ENCODE measurements around the gene CLEC11A.
A peak's percentile ranks its signal among the peaks of the same experiment; 100 is the strongest.
"Not testable (repeated sequence)": the region's sequence is repeated elsewhere in the genome, so short reads cannot be mapped to it uniquely, and the experiment has no call there.

CLEC11A gene

GRCh38 chr19:50723735-50724521 is 764 bp downstream of the CLEC11A start:
- no peak for DNase-seq (ENCODE audit: low read depth)

DNA sequence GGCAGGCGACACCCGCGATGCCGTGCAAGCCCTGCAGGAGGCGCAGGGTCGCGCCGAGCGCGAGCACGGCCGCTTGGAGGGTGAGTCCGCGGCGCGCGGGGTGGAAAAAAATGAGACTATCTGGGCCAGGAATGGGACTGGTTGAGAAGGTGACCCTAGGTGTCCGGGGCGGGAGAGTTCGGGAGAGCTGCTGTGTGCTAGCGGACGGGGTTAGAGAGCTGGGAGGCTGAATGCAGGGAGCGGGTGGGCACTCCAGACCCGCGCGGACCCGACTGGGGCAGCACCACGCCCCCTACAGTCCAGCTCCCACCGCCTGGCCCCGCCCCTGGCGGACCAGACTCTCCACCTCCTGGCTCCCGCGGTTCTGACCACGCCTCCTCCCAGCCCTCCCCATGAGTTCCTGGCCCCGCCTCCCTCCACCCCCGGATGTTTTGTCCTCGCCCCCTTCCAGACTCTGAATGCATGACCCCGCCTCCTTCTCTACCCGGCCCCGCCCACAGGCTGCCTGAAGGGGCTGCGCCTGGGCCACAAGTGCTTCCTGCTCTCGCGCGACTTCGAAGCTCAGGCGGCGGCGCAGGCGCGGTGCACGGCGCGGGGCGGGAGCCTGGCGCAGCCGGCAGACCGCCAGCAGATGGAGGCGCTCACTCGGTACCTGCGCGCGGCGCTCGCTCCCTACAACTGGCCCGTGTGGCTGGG is 1.5 kb downstream of the CLEC11A start:
- DNase-seq (ENCODE audit: low read depth) = peak; percentile 95

- DNase-seq (ENCODE audit: low read depth) = no peak
Measured at GRCh38 chr19:50725218-50725910, 2.2 kb downstream of the CLEC11A start.

DNA sequence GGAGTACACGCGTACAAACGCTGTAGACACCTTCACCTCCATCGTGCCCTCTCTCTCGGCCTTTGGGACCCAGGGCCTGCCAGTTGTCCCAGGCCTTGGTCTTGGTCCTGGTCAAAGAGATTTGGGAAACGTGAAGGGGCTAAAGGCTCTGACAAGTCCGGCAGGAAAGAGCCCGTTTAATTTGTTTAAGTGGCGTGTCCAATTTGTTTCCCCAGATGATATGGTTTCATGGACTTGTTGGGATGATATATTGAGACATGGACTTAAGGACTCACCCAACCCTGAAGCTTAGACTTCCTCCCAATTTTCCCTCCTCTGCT is 2.7 kb downstream of the CLEC11A start:
- DNase-seq (ENCODE audit: low read depth) = no peak

DNA sequence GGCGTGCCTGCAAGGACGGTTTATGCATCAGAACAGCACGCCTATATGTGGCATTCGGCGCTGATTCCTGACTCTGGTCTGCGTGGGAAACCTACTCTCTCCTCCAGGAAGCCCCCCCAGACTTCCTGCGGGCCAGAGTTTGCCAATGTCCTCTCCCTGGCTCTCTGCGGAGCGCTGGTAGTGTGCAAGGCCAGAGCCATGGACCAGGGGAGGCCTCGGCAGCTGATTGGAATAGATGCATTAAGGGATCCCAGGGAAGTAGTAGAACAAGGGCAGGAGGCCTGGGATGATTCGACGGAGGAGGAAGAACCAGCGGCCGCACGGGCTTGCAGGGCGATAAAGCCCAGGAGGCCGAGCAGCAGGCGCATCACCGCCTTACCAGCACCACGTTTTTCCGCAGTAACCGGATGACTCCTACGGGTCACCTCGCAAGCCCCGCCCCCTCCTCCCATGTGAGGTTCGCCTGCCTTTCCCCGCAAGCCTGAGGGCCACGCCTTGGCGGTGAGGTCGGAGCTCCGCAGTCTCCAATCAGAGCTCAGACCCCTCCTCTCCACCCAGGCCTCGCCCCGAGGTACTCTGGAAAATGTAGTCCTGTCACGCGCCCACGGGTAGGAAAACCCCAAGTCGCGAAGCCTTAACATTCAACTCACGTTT is 5.0 kb downstream of the CLEC11A start:
- DNase-seq (ENCODE audit: low read depth) = peak; percentile 71

GRCh38 chr19:50729894-50730293 is 6.7 kb downstream of the CLEC11A start:
- peak; percentile 15 for DNase-seq (ENCODE audit: low read depth)

DNA sequence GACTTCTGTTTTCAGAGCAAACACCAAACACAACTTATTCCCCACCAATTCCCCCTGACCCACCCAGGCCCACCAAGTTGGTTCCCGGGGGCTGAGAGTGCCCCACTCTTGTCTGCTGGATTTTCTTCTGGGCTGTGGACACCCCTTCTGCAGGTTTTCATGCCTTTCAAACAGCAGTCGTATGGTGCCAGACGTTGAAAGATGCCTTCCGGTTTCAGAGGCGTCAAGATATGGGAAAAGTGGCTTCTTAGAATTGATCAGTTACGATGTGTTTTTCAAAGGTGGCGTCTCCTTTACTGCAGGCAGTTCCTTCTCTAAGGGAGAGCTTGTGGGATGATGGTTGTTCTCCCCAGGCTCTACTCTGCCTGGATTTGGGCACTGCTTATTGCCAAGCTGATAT is 12.7 kb downstream of the CLEC11A start:
- no peak for DNase-seq (ENCODE audit: low read depth)

DNA sequence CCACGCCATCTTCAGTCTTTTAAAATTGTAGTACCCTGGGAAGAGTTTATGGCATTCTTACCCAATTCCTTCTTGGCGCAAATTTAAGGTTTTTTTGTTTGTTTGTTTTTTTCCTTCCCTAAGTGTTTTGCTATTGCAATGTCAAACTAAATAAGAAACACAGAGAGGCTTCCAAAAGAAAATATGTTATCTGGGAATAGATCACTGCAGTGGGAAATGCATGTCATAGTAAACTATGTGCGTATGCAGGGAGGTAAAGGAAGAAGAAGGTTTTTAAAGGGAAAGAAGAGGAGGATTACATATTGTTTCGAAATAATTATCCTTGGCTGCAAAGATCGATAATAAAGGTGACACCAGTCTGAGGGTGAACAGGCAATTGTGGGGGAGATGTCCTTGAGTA is 13.2 kb downstream of the CLEC11A start:
- DNase-seq (ENCODE audit: low read depth) = no peak

DNA sequence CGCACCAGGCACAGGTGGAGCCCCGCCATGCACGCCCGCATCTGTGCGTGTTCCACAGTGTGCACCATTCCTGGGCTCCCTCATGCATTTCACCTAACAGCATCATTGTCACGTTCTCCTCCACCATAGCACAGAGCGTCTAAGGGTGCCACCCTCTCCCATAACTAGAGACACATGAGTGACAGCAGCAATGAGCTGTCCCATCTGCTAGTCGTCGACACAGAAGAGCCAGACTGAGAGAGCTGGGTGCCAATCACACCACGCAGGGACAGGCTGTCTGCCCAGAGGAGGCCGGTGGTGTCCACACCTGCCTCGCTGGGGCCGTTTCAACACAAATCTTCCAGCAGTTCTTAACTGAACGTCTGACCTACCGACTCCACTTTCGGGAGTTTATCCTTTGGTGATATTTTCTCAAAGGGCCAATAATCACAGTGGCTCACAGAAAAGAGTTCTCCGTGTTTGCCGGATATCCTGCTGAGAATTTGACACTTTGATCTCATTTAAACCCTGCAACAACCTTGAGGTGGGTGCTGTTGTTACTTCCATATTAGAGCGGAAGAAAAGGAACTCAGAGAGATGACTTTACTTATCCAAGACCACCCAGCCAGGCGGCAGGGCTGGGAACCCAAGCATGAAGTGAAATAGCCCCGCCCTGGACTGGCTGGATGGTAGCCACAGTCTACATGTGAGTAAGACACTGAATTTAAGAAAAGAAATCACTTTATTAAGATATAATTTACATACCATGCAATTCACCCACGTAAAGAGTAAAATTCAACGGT is 16.2 kb downstream of the CLEC11A start:
- DNase-seq (ENCODE audit: low read depth) = no peak

DNA sequence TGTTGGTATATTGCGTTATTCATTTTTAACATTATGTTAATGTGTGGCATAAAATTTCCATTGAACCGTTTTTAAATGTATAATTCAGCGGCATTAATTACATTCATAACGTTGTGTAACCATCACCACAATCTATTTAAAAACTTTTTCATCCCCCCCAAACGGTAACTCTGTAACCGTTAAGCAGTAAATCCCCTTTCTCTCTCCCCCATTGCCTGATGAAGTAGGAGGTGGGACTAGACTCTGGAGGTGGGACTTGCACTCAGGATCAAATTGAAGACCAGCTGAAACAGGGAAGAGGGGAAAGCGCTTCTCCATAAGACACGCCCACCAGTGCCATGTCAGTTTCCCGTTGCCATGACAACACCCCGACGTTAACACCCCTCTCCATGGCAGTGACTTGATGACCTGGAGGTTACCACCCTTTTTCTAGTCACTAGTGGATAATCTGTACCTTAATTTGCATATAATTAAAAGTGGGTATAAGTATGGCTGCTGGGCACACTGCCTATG is 16.8 kb downstream of the CLEC11A start:
- no peak for DNase-seq (ENCODE audit: low read depth)

DNA sequence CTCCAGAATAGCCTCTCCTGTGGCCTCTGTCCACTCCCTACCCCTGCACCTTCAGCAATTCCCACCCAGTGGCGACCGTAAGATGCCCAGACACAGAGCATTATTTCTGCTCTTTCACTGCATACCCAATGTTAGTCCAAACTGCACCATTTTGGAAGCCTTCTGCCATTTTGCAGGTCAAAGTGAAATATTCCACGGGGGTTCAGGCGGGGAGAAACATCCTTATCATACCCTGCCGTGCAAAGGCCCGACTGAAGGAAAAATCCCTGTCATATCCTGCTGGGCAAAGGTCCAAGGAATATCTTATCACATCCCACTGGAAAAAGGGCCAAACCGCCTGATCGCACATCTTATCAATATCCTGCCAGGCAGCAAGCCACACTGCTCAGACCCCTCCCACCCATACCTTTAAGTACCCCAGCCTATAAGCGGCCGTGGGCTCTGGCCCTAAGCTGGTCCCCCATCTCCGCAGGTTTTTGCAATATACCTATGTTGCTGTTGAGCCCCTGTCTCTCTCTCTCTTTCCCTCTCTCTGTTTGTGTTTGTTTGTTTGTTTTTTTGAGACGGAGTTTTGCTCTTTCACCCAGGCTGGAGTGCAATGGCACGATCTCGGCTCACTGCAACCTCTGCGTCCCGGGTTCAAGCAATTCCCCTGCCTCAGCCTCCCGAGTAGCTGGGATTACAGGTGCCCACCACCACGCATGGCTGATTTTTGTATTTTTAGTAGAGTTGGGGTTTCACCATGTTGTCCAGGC is 18.2 kb downstream of the CLEC11A start:
- no peak for DNase-seq (ENCODE audit: low read depth)

- no peak for DNase-seq (ENCODE audit: low read depth)
Measured at GRCh38 chr19:50743537-50743936, 20.4 kb downstream of the CLEC11A start.

DNA sequence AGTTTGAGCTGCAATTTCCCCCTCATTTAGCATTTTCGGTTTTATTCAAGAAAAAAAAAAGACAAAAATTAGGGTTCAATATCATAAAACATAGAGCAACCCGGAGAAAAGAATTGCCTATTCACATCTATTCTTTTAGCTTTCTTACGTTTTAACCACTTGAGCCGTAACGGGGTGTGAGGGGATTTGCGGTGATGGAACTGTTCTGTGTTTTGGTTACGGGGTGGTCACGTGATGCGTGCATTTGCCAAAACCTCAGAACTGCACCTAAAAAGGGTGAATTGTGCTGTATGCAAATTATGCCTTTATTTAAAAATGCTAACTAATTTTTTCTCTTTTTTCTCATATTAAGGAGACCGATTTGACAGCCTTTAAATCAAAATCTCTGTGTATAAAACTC is 22.1 kb downstream of the CLEC11A start:
- DNase-seq (ENCODE audit: low read depth) = no peak

DNA sequence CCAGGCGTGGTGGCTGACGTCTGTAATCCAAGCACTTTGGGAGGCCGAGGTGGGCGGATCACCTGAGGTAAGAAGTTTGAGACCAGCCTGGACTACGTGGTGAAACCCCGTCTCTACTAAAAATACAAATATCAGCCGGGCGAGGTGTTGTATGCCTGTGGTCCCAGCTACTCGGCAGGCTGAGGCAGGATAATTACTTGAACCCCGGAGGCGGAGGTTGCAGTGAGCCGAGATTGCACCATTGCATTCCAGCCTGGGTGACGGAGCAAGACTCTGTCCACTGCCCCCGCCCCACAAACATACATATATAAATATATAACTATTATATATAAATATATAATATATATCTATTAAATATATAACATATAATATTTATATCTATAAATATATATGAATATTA is 24.0 kb downstream of the CLEC11A start:
- DNase-seq (ENCODE audit: low read depth) = not testable (repeated sequence)

GRCh38 chr19:50749490-50749889 is 26.3 kb downstream of the CLEC11A start:
- DNase-seq (ENCODE audit: low read depth) = no peak

- DNase-seq (ENCODE audit: low read depth) = no peak
Measured at GRCh38 chr19:50750010-50750409, 26.8 kb downstream of the CLEC11A start.

GRCh38 chr19:50753879-50754278 is 30.7 kb downstream of the CLEC11A start:
- DNase-seq (ENCODE audit: low read depth) = no peak

GRCh38 chr19:50756244-50756643 is 33.1 kb downstream of the CLEC11A start:
- not testable (repeated sequence) for DNase-seq (ENCODE audit: low read depth)

GRCh38 chr19:50757624-50758023 is 34.5 kb downstream of the CLEC11A start:
- not testable (repeated sequence) for DNase-seq (ENCODE audit: low read depth)

DNA sequence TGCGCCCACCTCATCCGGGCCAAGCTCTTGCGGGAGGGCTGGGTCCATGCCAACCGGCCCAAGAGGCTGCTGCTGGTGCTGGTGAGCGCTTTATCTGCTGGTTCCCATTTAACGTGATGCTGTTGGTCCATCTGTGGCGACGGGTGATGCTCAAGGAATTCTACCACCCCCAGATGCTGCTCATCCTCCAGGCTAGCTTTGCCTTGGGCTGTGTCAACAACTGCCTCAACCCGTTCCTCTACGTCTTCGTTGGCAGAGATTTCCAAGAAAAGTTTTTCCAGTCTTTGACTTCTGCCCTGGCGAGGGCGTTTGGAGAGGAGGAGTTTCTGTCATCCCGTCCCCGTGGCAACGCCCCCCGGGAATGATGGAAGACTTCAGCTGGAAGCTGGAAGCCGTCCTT is 35.9 kb downstream of the CLEC11A start:
- DNase-seq (ENCODE audit: low read depth) = not testable (repeated sequence)

GRCh38 chr19:50759886-50760285 is 36.7 kb downstream of the CLEC11A start:
- DNase-seq (ENCODE audit: low read depth) = peak; percentile 14
